ENCODE measurements around the gene LRRC18.

LRRC18 gene

GRCh38 chr10:48938990-48939536 is 577 bp downstream of the LRRC18 start:
- TF ChIP-seq, protein P1, sequence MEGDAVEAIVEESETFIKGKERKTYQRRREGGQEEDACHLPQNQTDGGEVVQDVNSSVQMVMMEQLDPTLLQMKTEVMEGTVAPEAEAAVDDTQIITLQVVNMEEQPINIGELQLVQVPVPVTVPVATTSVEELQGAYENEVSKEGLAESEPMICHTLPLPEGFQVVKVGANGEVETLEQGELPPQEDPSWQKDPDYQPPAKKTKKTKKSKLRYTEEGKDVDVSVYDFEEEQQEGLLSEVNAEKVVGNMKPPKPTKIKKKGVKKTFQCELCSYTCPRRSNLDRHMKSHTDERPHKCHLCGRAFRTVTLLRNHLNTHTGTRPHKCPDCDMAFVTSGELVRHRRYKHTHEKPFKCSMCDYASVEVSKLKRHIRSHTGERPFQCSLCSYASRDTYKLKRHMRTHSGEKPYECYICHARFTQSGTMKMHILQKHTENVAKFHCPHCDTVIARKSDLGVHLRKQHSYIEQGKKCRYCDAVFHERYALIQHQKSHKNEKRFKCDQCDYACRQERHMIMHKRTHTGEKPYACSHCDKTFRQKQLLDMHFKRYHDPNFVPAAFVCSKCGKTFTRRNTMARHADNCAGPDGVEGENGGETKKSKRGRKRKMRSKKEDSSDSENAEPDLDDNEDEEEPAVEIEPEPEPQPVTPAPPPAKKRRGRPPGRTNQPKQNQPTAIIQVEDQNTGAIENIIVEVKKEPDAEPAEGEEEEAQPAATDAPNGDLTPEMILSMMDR (conservative IDR thresholded peaks at IDR 0.05), result no peak
- H3K27ac ChIP-seq, result no peak overlapping the region

GRCh38 chr10:48938281-48938680 is 1.4 kb downstream of the LRRC18 start:
- TF ChIP-seq, protein P1 (conservative IDR thresholded peaks at IDR 0.05), result no peak
- no peak overlapping the region for H3K27ac ChIP-seq

DNA sequence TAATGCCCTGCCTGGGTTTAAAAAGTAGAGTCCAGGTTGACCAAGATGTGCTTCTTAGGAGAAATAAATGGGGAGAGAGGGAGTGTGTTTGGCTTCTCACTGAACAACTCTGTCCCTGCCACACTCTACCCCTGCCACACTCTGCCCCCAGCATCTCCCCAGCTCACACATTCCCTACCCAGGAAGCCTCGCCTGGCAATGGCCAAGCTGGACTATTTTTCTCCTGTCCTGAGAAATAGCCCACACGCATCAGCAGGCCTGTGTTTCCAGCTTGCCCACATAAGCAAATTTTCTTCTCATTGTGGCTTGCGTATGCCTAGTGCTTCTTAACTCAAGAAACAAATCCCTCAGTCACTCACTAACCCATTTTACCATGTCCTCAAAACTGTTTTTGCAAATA is 1.8 kb downstream of the LRRC18 start:
- TF ChIP-seq, protein P1 (conservative IDR thresholded peaks at IDR 0.05), result no peak
- no peak overlapping the region for H3K27ac ChIP-seq

DNA sequence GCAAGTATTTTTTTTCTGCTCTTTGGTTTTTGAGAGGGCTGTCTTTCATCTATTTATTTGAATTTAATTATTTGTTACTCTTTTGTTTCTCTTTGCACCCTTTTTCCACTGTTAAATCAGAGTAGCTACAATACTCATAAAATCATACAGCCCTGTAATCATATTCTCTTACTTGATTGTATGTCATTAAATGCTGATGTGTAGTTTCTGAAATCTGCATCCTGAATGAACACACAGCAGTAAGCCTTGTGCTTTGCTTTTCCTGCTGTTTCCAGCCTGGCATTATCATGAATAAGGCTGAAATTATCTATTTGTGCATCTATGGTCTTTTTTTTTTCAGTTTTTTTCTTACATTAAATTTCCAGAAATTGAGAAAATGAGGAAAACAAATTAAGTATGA is 4.1 kb downstream of the LRRC18 start:
- TF ChIP-seq, protein P1 (conservative IDR thresholded peaks at IDR 0.05), result no peak

GRCh38 chr10:48934672-48935501 is 4.8 kb downstream of the LRRC18 start:
- H3K27ac ChIP-seq, result no peak overlapping the region

More for the DNA sequence above, 4.1 kb downstream of the LRRC18 start:
- H3K27ac ChIP-seq, result no peak overlapping the region

GRCh38 chr10:48932831-48933664 is 6.6 kb downstream of the LRRC18 start:
- TF ChIP-seq, protein P1 (conservative IDR thresholded peaks at IDR 0.05), result no peak
- H3K27ac ChIP-seq, result no peak overlapping the region

More at GRCh38 chr10:48934672-48935501, 4.8 kb downstream of the LRRC18 start:
- TF ChIP-seq, protein P1 (conservative IDR thresholded peaks at IDR 0.05), result no peak

GRCh38 chr10:48931188-48931587 is 8.5 kb downstream of the LRRC18 start:
- no peak overlapping the region for H3K27ac ChIP-seq
- TF ChIP-seq, protein P1 (conservative IDR thresholded peaks at IDR 0.05), result no peak
